ENCODE results near the gene RNF130.
A peak's percentile ranks its signal among the peaks of the same experiment; 100 is the strongest.

Gene RNF130

GRCh38 chr5:180071531-180072255 lies at the start of gene RNF130:
RNF130 (minus strand) TSS chr5:180071759; CDS start chr5:180071702, 57 bp downstream.
- peak; percentile 66 to 73 (median 68) for DNase-seq

- no peak for DNase-seq
These were observed 48.9 kb upstream of the RNF130 start for GRCh38 chr5:180120237-180121101.

GRCh38 chr5:180119903-180120236 lies 48.3 kb upstream of the RNF130 start:
- no peak for DNase-seq

GRCh38 chr5:180119031-180119902 lies 47.7 kb upstream of the RNF130 start:
- DNase-seq: no peak

GRCh38 chr5:180118391-180118791 lies 46.8 kb upstream of the RNF130 start:
- DNase-seq: no peak

GRCh38 chr5:180117000-180117725 lies 45.6 kb upstream of the RNF130 start:
- no peak for DNase-seq

- DNase-seq: no peak
These were observed 44.8 kb upstream of the RNF130 start for GRCh38 chr5:180116077-180116999.

- DNase-seq: no peak
These were observed 43.9 kb upstream of the RNF130 start for GRCh38 chr5:180115326-180116076.

GRCh38 chr5:180114304-180115003 lies 42.9 kb upstream of the RNF130 start:
- no peak for DNase-seq

- no peak for DNase-seq
These were observed 42.2 kb upstream of the RNF130 start for GRCh38 chr5:180113660-180114303.

GRCh38 chr5:180112181-180112861 lies 40.8 kb upstream of the RNF130 start:
- DNase-seq: no peak

- DNase-seq: no peak
These were observed 39.9 kb upstream of the RNF130 start for GRCh38 chr5:180111273-180112002.

GRCh38 chr5:180109920-180110319 lies 38.4 kb upstream of the RNF130 start:
- no peak for DNase-seq

GRCh38 chr5:180107005-180107404 lies 35.4 kb upstream of the RNF130 start:
- DNase-seq: no peak

GRCh38 chr5:180105827-180106312 lies 34.3 kb upstream of the RNF130 start:
- DNase-seq: no peak

GRCh38 chr5:180104168-180104530 lies 32.6 kb upstream of the RNF130 start:
- no peak for DNase-seq

- DNase-seq: no peak
These were observed 32.1 kb upstream of the RNF130 start for GRCh38 chr5:180103487-180104167.
